Stomach (tissue), 9 donors: ENCODE data around the gene JPH2. TPM values are rescaled to one million over a fixed set of nuclear protein-coding genes. Genes with fewer than 3 reads are reported as not detected.

Experiments used
- DNase-seq, 2 donors: peaks; one replicate each; pipeline versions ENCODE4 v3.0.0 to v3.0.0-alpha.2; 2013 to 2019
- H3K27ac ChIP-seq, 5 donors: fragments of 200-600 bp in 4 of 5; sonication (generic) in 4 of 5; one replicate each; pipeline ENCODE4 v1.5.1; 2013 to 2019; ENCODE audit warnings: mild to moderate bottlenecking in 1 of 5, moderate library complexity in 1 of 5
- H3K27me3 ChIP-seq, 3 donors: fragments of 200-600 bp; sonication (generic); one replicate each; pipeline ENCODE4 v1.5.1; 2017 to 2019; ENCODE audit warnings: mixed run types in 1 of 3
- H3K36me3 ChIP-seq, 4 donors: fragments of 200-600 bp; sonication (generic); 1 replicate in 3 of 4; 2 replicates in 1 of 4; pipeline ENCODE4 v1.5.1; 2016 to 2019
- H3K4me1 ChIP-seq, 4 donors: fragments of 200-600 bp; sonication (generic); one replicate each; pipeline ENCODE4 v1.5.1; 2016 to 2019
- H3K4me3 ChIP-seq, 4 donors: fragments of 200-600 bp; sonication (generic) in 3 of 4; one replicate each; pipeline ENCODE4 v1.5.1; 2016 to 2019; ENCODE audit warnings: mild to moderate bottlenecking in 1 of 4
- H3K9me3 ChIP-seq, 4 donors: fragments of 200-600 bp; sonication (generic); one replicate each; pipeline ENCODE4 v1.5.1; 2016 to 2019
- CTCF ChIP-seq, 7 experiments: fragments of 450-650 bp in 4 of 7; fragments of 200-600 bp in 3 of 7; sonication (generic) in 3 of 7; IDR thresholded peaks; one replicate each; pipeline ENCODE4 v1.5.1; 2016 to 2019; ENCODE audit warnings: antibody characterized with exemption in 7 of 7, control low read depth in 2 of 7, mild to moderate bottlenecking in 1 of 7
- EP300 ChIP-seq: sonication (generic); formaldehyde crosslinking; IDR thresholded peaks from one replicate; pipeline ENCODE4 v1.6.1; 2017; ENCODE audit warnings: antibody characterized with exemption
- POLR2A ChIP-seq, 4 donors: fragments of 450-650 bp; IDR thresholded peaks; one replicate each; pipeline ENCODE4 v1.6.1; 2016; ENCODE audit warnings: antibody characterized with exemption in 4 of 4, control low read depth in 2 of 4, mild to moderate bottlenecking in 1 of 4, moderate library complexity in 1 of 4
- POLR2AphosphoS5 ChIP-seq, 3 donors: sonication (generic); formaldehyde crosslinking; IDR thresholded peaks; one replicate each; pipeline ENCODE4 v1.6.1; 2016; ENCODE audit warnings: antibody characterized with exemption in 3 of 3
- WGBS, 5 donors: extraction: QIAGEN DNeasy Blood & Tissue Kit in 3 of 5; methylation state at CpG; one replicate each; pipeline versions ENCODE4 v1.1.5 to v1.1.7; 2013 to 2018; 5-methylcytosine and 5-hydroxymethylcytosine counted together
- intact Hi-C: fragments of 100-400 bp; cut with DNase I; formaldehyde crosslinking; loops from one replicate; pipeline ENCODE4 v1.15.1; 2023; ENCODE audit warnings: low total_unique reads
- polyA plus RNA-seq, 3 donors: library from polyadenylated mRNA; stranded (reverse); fragments of 200-250 nt; gene quantifications; one replicate each; pipeline ENCODE4 v1.2.3, GENCODE V29; 2013
- total RNA-seq, 5 donors: library from RNA; depleted of rRNA; stranded (reverse); fragments of >200 nt; gene quantifications; one replicate each; pipeline versions ENCODE4 v1.1.0 to v1.2.3, GENCODE V29; 2014 to 2016
- donor health status: healthy with polysubstance abuse.
- donor health status: Bipolar disorder and iron deficiency.
- donor health status: healthy.

Gene JPH2
- total and polyA plus RNA-seq, 8 donors, result 0.15 to 51.9 (median 10.9) TPM

- Histone ChIP-seq H3K9me3 (no peaks in the 10 kb centered on the region), H3K36me3 (no peaks in the 10 kb centered on the region), H3K4me1 (peaks cover 0 to 38% (median 5%) of the 10 kb centered on the region in 4 donors), H3K27me3 (peaks cover 0 to 20% (median 0%) of the 10 kb centered on the region in 3 donors), H3K27ac (peak overlapping the region in 4 of 5 donors; percentile 26 to 85 (median 70)), H3K4me3 (no peak overlapping the region)
- 68 to 86% (median 79%) methylated on average over 10 of the region's 10 CpGs for WGBS, 5 donors
- peak in 1 of 2 donors; percentile 30 for DNase-seq
- no peak for TF ChIP-seq EP300
- peak in 1 of 3 donors; percentile 29 for TF ChIP-seq POLR2AphosphoS5 (IDR thresholded peaks at IDR 0.05)
- intact Hi-C loops, result no loop called here
Measured at GRCh38 chr20:44143936-44144335, 43.1 kb downstream of the JPH2 start.

- no peaks in the 10 kb centered on the region for H3K36me3 ChIP-seq
- peak overlapping the region in 3 of 5 donors; percentile 41 to 85 (median 83) for H3K27ac ChIP-seq
- peak in 1 of 2 donors; percentile 27 for DNase-seq
Measured at GRCh38 chr20:44142413-44142812, 44.6 kb downstream of the JPH2 start.

GRCh38 chr20:44141873-44142272, 45.1 kb downstream of the JPH2 start:
- WGBS, 5 donors, result 65 to 85% (median 78%) methylated on average over 6 of the region's 6 CpGs
- no peak for DNase-seq
- TF ChIP-seq POLR2A (IDR thresholded peaks at IDR 0.05) (no peak), POLR2AphosphoS5 (IDR thresholded peaks at IDR 0.05) (no peak), EP300 (no peak), CTCF (IDR thresholded peaks at IDR 0.05) (no peak)
- no peaks in the 10 kb centered on the region for H3K9me3 ChIP-seq
- H3K27me3 ChIP-seq, result peaks cover 0 to 29% (median 0%) of the 10 kb centered on the region in 3 donors
- H3K27ac ChIP-seq, result peak overlapping the region in 3 of 5 donors; percentile 41 to 85 (median 83)
- intact Hi-C loops, result no loop called here
- H3K4me1 ChIP-seq, result peaks cover 0 to 50% (median 10%) of the 10 kb centered on the region in 4 donors
- H3K36me3 ChIP-seq, result no peaks in the 10 kb centered on the region
- H3K4me3 ChIP-seq, result no peak overlapping the region

More at GRCh38 chr20:44142413-44142812, 44.6 kb downstream of the JPH2 start:
- intact Hi-C loops, result no loop called here
- no peaks in the 10 kb centered on the region for H3K9me3 ChIP-seq
- 21 to 37% (median 29%) methylated on average over 8 of the region's 8 CpGs for WGBS, 5 donors
- no peak for TF ChIP-seq EP300
- TF ChIP-seq POLR2AphosphoS5 (IDR thresholded peaks at IDR 0.05), result no peak
- TF ChIP-seq CTCF (IDR thresholded peaks at IDR 0.05), result no peak
- no peak for TF ChIP-seq POLR2A (IDR thresholded peaks at IDR 0.05)
- H3K4me3 ChIP-seq, result no peak overlapping the region
- peaks cover 0 to 44% (median 7%) of the 10 kb centered on the region in 4 donors for H3K4me1 ChIP-seq
- peaks cover 0 to 23% (median 0%) of the 10 kb centered on the region in 3 donors for H3K27me3 ChIP-seq

- TF ChIP-seq EP300 (no peak), POLR2A (IDR thresholded peaks at IDR 0.05) (no peak), CTCF (IDR thresholded peaks at IDR 0.05) (no peak), POLR2AphosphoS5 (IDR thresholded peaks at IDR 0.05) (no peak)
- Histone ChIP-seq H3K27ac (peak overlapping the region in 4 of 5 donors; percentile 62 to 85 (median 81)), H3K4me3 (no peak overlapping the region), H3K27me3 (peaks cover 0 to 32% (median 0%) of the 10 kb centered on the region in 3 donors), H3K4me1 (peaks cover 0 to 38% (median 11%) of the 10 kb centered on the region in 4 donors), H3K36me3 (no peaks in the 10 kb centered on the region), H3K9me3 (no peaks in the 10 kb centered on the region)
- no peak for DNase-seq
- WGBS, 5 donors, result 42 to 59% (median 57%) methylated on average over 10 of the region's 10 CpGs
- intact Hi-C loops, result no loop called here
Measured at GRCh38 chr20:44138867-44139266, 48.1 kb downstream of the JPH2 start.

GRCh38 chr20:44137266-44137801, 49.7 kb downstream of the JPH2 start:
- peak overlapping the region in 1 of 4 donors; percentile 5 for H3K4me3 ChIP-seq
- peak in 1 of 2 donors; percentile 80 for DNase-seq
- TF ChIP-seq EP300, result no peak
- no peak for TF ChIP-seq POLR2AphosphoS5 (IDR thresholded peaks at IDR 0.05)
- no peak for TF ChIP-seq POLR2A (IDR thresholded peaks at IDR 0.05)
- no peak for TF ChIP-seq CTCF (IDR thresholded peaks at IDR 0.05)
- 14 to 27% (median 17%) methylated on average over 9 to 15 of the region's 15 CpGs for WGBS, 5 donors
- no peaks in the 10 kb centered on the region for H3K9me3 ChIP-seq
- H3K36me3 ChIP-seq, result no peaks in the 10 kb centered on the region
- H3K27ac ChIP-seq, result peak overlapping the region; percentile 49 to 85 (median 79)
- peaks cover 0 to 30% (median 0%) of the 10 kb centered on the region in 3 donors for H3K27me3 ChIP-seq
- peaks cover 0 to 28% (median 11%) of the 10 kb centered on the region in 4 donors for H3K4me1 ChIP-seq
- intact Hi-C loops, result no loop called here
